Caco-2 (cell line): ENCODE measurements around the gene GLTP. TPM values are rescaled to one million over a fixed set of nuclear protein-coding genes. Genes with fewer than 3 reads are reported as not detected.

ENCODE experiments used
- BruUV-seq: library from RNA; stranded (reverse); fragments of 400-500 nt; replicated peaks from 2 replicates; lab custom pipeline; 2021; lab: Mats Ljungman, UMichigan
- CTCF ChIA-PET: fragments of 300-600 bp; sonication (Branson Sonifier 250); formaldehyde crosslinking; loops from one replicate; lab custom pipeline; 2022; ENCODE audit warnings: antibody characterized with exemption; lab: Charles Lee
- POLR2A ChIA-PET: fragments of 300-600 bp; sonication (Branson Sonifier 250); formaldehyde crosslinking; loops from one replicate; lab custom pipeline; 2022; ENCODE audit warnings: antibody characterized with exemption; lab: Charles Lee
- DNase-seq, 2 experiments: peaks; one replicate each; pipeline versions ENCODE4 v3.0.0 to v3.0.0-alpha.2; 2020 to 2022
- H3K27me3 ChIP-seq: replicated peaks from 2 replicates; pipeline ENCODE4 v1.6.0; 2011; ENCODE audit warnings: low read length; ENCODE audit not compliant: control insufficient read depth, insufficient read depth
- H3K36me3 ChIP-seq: 2 replicates; pipeline ENCODE4 v1.5.1; 2011; ENCODE audit warnings: low read length; ENCODE audit not compliant: control insufficient read depth, insufficient read depth
- H3K4me1 ChIP-seq: fragments of 250-450 bp; sonication (Bioruptor Pico); 2 replicates; pipeline ENCODE4 v1.5.1; 2020; ENCODE audit warnings: mild to moderate bottlenecking
- H3K4me3 ChIP-seq: 2 replicates; pipeline ENCODE4 v1.5.1; 2011; ENCODE audit warnings: low read depth, mild to moderate bottlenecking, control low read depth, low read length
- H3K9me3 ChIP-seq: fragments of 250-450 bp; sonication (Bioruptor Pico); 2 replicates; pipeline ENCODE4 v1.5.1; 2020; ENCODE audit warnings: mild to moderate bottlenecking, moderate library complexity
- H3K27ac Mint-ChIP-seq: one replicate; pipeline ENCODE4 v1.8.0; 2022; ENCODE audit warnings: mixed read lengths; ENCODE audit not compliant: unreplicated experiment
- H3K27me3 Mint-ChIP-seq: one replicate; pipeline ENCODE4 v1.8.0; 2022; ENCODE audit warnings: mixed read lengths; ENCODE audit not compliant: insufficient read depth, unreplicated experiment
- H3K36me3 Mint-ChIP-seq: one replicate; pipeline ENCODE4 v1.8.0; 2022; ENCODE audit warnings: mild to moderate bottlenecking, mixed read lengths; ENCODE audit not compliant: insufficient read depth, unreplicated experiment
- H3K4me1 Mint-ChIP-seq: one replicate; pipeline ENCODE4 v1.8.0; 2022; ENCODE audit warnings: low read depth, mixed read lengths; ENCODE audit not compliant: unreplicated experiment
- H3K4me3 Mint-ChIP-seq: one replicate; pipeline ENCODE4 v1.8.0; 2022; ENCODE audit warnings: mild to moderate bottlenecking, moderate library complexity, mixed read lengths; ENCODE audit not compliant: unreplicated experiment
- H3K9me3 Mint-ChIP-seq: one replicate; pipeline ENCODE4 v1.8.0; 2022; ENCODE audit warnings: mixed read lengths; ENCODE audit not compliant: unreplicated experiment
- intact Hi-C: fragments of 100-400 bp; cut with micrococcal nuclease; formaldehyde crosslinking; loops from one replicate; pipeline ENCODE4 v1.10.0; 2022; ENCODE audit not compliant: unreplicated experiment
- total RNA-seq: library from RNA; stranded (reverse); gene quantifications from 2 replicates; pipeline ENCODE4 v1.2.3, GENCODE V29; 2022
- TF ChIP-seq, protein P1 (sequence below), 2 experiments: fragments of 200-600 bp in 1 of 2; IDR thresholded peaks; 1 replicate in 1 of 2; 2 replicates in 1 of 2; pipeline versions ENCODE4 v1.5.1 to v1.8.0; 2011 to 2022; ENCODE audit warnings: antibody characterized with exemption in 1 of 2, control low read depth in 1 of 2, inconsistent platforms in 1 of 2, low read depth in 1 of 2, low read length in 1 of 2, mild to moderate bottlenecking in 1 of 2, moderate library complexity in 1 of 2; ENCODE audit not compliant: insufficient read depth in 1 of 2, severe bottlenecking in 1 of 2, unreplicated experiment in 1 of 2

The GLTP gene
- total RNA-seq, 1 experiment from 2014 or later, result 14.9 TPM

- intact Hi-C loops, result no loop called here
- Histone ChIP-seq H3K27me3 (no peaks in the 10 kb centered on the region; the same call in 1 of the 2 replicates), H3K4me1 (peaks cover 14% of the 10 kb centered on the region), H3K36me3 (no peaks in the 10 kb centered on the region), H3K9me3 (no peaks in the 10 kb centered on the region), H3K4me3 (no peak overlapping the region)
- TF ChIP-seq, protein P1, sequence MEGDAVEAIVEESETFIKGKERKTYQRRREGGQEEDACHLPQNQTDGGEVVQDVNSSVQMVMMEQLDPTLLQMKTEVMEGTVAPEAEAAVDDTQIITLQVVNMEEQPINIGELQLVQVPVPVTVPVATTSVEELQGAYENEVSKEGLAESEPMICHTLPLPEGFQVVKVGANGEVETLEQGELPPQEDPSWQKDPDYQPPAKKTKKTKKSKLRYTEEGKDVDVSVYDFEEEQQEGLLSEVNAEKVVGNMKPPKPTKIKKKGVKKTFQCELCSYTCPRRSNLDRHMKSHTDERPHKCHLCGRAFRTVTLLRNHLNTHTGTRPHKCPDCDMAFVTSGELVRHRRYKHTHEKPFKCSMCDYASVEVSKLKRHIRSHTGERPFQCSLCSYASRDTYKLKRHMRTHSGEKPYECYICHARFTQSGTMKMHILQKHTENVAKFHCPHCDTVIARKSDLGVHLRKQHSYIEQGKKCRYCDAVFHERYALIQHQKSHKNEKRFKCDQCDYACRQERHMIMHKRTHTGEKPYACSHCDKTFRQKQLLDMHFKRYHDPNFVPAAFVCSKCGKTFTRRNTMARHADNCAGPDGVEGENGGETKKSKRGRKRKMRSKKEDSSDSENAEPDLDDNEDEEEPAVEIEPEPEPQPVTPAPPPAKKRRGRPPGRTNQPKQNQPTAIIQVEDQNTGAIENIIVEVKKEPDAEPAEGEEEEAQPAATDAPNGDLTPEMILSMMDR (IDR thresholded peaks at IDR 0.05; ENCODE audit: insufficient read depth in 1 of 2, low read depth in 1 of 2, low read length in 1 of 2, severe bottlenecking in 1 of 2, unreplicated experiment in 1 of 2), result no peak
- Mint-ChIP-seq H3K4me1 (no peaks in the 10 kb centered on the region), H3K27me3 (no peaks in the 10 kb centered on the region), H3K4me3 (no peak overlapping the region), H3K9me3 (no peaks in the 10 kb centered on the region), H3K36me3 (no peaks in the 10 kb centered on the region), H3K27ac (no peak overlapping the region)
- DNase-seq, result no peak
- ChIA-PET POLR2A (interaction anchor here (0.6 kb wide), 1 partner anchor 78 kb away, joined by 3 read pairs; no protein-coding TSS in a partner anchor), CTCF (no interaction called here)
- no TSS peak for BruUV-seq
These were observed 57.4 kb downstream of the GLTP start for GRCh38 chr12:109822951-109823411.

- Mint-ChIP-seq H3K36me3 (no peaks in the 10 kb centered on the region), H3K4me1 (no peaks in the 10 kb centered on the region), H3K27ac (no peak overlapping the region), H3K4me3 (no peak overlapping the region), H3K27me3 (no peaks in the 10 kb centered on the region), H3K9me3 (no peaks in the 10 kb centered on the region)
- Histone ChIP-seq H3K4me1 (peaks cover 14% of the 10 kb centered on the region), H3K36me3 (no peaks in the 10 kb centered on the region), H3K27me3 (no peaks in the 10 kb centered on the region; the same call in 1 of the 2 replicates), H3K4me3 (no peak overlapping the region), H3K9me3 (no peaks in the 10 kb centered on the region)
- TF ChIP-seq, protein P1 (IDR thresholded peaks at IDR 0.05; ENCODE audit: insufficient read depth in 1 of 2, low read depth in 1 of 2, low read length in 1 of 2, severe bottlenecking in 1 of 2, unreplicated experiment in 1 of 2), result no peak
- POLR2A ChIA-PET, result no interaction called here
- CTCF ChIA-PET, result no interaction called here
- intact Hi-C loops, result no loop called here
- no peak for DNase-seq
- no TSS peak for BruUV-seq
These were observed 57.9 kb downstream of the GLTP start for GRCh38 chr12:109822416-109822815.

- ChIA-PET POLR2A (no interaction called here), CTCF (no interaction called here)
- H3K9me3 Mint-ChIP-seq, result no peaks in the 10 kb centered on the region
- BruUV-seq, result no TSS peak
- H3K9me3 ChIP-seq, result no peaks in the 10 kb centered on the region
- H3K36me3 Mint-ChIP-seq, result no peaks in the 10 kb centered on the region
- H3K4me3 ChIP-seq, result no peak overlapping the region
- intact Hi-C loops, result no loop called here
- H3K27ac Mint-ChIP-seq, result no peak overlapping the region
- peaks cover 14% of the 10 kb centered on the region for H3K4me1 ChIP-seq
- no peaks in the 10 kb centered on the region for H3K27me3 Mint-ChIP-seq
- H3K27me3 ChIP-seq, result no peaks in the 10 kb centered on the region; the same call in 1 of the 2 replicates
- TF ChIP-seq, protein P1 (IDR thresholded peaks at IDR 0.05; ENCODE audit: insufficient read depth in 1 of 2, low read depth in 1 of 2, low read length in 1 of 2, severe bottlenecking in 1 of 2, unreplicated experiment in 1 of 2), result no peak
- no peak for DNase-seq
- no peak overlapping the region for H3K4me3 Mint-ChIP-seq
- H3K4me1 Mint-ChIP-seq, result no peaks in the 10 kb centered on the region
- H3K36me3 ChIP-seq, result no peaks in the 10 kb centered on the region
These were observed 58.4 kb downstream of the GLTP start for GRCh38 chr12:109821968-109822367.
